Stimulated activated CD4-positive, alpha-beta T cell treated with anti-CD3 and anti-CD28 coated beads, Interleukin-2, amount 100 ng/mL, for 24 hours (primary cell): ENCODE data around the gene ALG9.
A peak's percentile ranks its signal among the peaks of the same experiment; 100 is the strongest.

ENCODE experiments used
- DNase-seq, 2 donors: peaks; one replicate each; pipeline ENCODE4 v3.0.0-alpha.2; 2020

ALG9 gene

DNA sequence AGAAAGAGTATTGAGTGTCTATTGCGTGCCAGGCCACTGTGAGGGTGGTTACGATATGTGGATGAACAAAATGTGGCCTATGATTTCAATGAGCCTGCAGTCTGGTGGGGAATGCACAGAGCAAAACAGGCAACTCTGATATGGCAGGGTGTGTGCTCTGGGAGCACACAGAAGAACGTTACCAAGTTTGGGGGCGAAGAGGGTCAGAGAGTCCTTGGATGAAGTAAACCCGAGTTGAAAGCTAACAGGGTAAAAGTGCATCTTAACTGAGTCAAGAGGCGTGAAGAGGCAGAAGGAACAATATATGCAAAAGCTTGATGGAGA lies 8.2 kb upstream of the ALG9 start:
- DNase-seq: no peak

DNA sequence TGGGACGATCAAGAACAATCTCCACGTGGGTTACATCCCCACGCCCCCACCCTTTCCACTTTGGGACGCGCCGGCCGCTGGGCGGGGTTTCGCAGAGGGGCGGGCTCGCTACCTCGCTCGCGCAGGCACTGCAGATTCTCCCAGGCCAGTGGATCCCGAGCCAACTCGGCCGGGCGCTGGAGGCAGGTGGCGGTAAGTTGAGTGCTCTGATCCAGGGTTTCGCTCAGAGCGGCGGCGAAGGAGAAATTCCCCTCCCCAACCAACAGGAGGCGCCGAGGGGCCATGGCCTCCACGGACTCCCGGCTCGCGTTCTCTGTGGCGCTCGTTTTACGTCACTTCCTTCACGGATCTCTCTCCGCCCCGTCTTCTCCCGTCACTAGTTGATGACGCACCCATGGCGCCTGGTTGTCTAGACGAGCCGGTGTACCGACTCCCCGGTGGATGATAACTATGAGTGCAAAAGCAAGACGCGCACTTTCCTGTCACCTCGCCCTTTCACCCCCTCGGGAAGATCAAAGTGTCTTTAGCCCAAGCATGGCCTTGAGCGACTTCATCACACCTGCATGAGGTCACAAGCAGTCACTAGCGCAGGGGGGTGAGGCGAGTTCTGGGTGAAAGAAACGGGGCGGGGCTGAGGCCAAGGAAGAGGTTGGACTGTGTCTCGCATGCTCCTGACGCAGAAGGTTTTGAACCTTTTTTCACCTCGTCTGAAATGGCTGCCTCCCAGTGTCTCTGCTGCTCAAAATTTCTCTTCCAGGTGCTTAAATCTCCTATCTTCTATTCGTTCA lies 7.7 kb upstream of the ALG9 start, which contains the start of the genes CFAP68 and FDXACB1:
Gene CFAP68, plus strand, starts transcription at position 693 of the 788 bp plus-strand sequence. Its CDS starts 20 bp downstream, at position 713.
Gene FDXACB1, minus strand, starts transcription at position 317 of the 788 bp plus-strand sequence. Its CDS starts 33 bp downstream, at position 284.
- DNase-seq: peak; percentile 93 to 94

DNA sequence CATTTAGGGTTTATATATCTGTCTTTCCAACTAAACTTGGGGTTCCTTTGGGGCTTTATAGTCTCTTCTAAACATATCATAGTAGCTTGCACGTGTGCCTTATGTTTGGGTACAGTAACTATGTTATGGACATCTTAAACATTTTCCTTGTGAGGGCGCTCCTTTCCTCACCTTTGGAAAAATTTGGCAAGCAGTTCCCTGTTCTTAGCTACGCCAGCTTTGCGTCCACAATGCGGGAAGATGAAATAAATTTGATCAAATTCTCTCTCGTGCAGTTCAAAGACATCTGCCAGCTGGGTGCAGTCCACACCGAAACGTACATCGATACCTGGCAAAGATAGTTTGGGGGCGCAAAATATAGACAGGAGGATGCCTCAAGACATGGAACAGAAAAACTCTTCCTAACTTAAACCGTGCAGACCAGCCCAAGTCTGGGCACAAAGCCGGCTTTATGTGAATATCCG lies 7.0 kb upstream of the ALG9 start:
- DNase-seq: no peak

DNA sequence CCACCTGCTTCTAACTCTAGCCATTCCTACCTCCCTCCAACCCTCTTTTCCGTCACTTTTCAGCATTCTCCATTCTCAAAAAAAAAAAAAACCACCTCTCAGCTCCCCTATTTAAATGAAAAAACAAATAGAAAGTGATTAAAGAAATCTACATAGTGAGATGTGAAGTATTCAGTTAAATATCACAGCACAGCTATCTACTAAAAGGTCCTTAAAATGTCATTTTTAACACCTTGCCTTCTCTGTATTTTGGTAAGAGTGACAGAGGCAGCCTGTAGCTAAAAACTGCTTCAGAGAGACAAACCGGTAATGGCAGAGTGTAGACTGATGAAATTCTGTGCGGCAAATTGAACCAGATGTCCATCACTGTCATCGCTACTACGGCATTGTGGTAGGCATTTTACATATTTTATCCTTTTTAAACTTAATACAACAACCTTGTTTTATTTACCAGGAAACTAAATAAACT lies 346 bp upstream of the ALG9 start:
- DNase-seq: no peak

DNA sequence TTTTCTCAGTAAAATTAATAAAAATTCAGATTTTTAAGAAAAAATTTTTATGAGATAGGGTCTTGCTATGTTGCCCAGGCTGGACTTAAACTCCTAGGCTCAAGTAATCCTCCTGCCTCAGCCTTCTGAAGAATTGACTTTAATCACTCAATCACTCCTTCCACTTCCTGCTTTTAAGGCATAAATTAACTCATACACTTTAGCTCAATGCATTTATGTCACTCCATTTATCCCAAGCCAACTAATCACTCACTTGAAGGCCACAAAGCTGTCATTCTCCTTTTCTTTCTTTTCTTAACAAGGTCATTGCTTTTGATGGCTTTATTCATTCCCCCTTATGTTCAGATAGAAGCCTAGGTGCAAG lies 877 bp downstream of the ALG9 start:
- no peak for DNase-seq

DNA sequence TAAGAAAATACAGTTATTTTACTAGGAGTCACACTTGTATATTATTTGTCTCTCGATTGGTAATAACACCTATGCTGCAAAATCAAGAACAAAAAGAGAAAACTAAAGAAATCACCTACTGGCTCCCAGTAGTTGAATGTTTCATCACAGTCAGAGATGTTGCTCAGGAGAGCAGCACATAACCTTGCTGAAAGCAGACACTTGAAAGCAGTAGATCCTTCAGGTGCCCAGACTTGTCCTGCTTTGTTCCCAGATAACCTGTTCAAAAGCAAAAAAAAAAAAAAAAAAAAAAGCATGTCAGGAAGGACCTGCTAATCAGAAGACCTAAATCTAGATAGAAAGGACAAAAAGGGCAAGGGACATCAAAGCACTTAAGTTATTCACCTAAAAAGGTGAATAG lies 1.3 kb downstream of the ALG9 start:
- no peak for DNase-seq

DNA sequence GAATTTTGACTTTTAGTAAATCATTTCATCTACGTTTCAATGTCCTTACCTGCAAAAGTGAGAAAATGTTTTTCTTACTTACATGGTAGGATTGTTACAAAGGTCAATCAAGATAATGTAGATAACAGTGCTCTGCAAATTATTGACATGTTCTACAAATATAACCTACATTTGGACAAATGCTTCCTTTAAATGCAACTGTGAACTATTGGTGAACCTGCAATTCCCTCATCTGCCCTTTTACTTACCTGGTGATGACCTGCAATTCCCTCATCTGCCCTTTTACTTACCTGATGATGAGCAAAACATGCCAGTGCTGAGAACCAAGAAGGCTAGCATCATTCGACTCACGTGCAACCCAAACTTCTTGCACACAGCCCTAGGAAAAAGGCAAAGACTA lies 11.1 kb downstream of the ALG9 start:
- DNase-seq: no peak

DNA sequence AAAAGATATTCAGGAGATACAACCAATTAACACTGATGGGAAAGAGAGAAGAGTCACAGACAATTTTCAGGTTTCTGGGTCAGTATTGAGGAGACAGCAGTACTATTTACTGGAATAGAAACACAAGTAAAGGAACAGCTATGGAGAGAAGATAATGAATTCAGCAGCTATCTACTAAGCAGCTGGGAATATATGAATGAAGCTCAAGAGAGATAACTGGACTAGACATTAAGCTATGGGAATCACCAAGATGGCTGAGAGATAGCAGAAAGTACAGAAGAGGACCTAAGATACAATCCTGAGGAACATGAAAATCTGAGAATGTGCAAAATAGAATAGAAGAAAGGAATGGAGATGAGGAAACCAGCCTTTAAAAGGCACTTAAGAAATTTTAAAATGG lies 15.9 kb downstream of the ALG9 start:
- DNase-seq: no peak

DNA sequence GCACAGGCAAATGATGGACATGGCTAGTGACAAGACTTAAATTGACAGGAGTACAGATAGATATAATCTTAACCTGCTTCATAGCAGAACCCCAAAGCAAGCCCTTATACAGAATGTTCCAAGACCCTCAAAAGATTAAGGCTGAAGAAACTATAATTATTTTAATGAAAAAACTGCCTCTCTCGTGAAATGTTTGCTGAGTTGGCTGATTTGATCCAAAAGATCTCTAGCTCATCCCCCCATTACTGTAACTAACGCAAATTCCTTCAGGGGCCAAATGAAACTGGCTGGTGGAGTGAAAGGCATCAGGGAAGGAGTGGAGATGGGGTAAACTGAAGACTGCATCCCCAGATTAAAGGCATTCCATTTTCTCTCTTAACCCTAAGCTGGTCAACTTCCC lies 19.3 kb downstream of the ALG9 start:
- DNase-seq: no peak

DNA sequence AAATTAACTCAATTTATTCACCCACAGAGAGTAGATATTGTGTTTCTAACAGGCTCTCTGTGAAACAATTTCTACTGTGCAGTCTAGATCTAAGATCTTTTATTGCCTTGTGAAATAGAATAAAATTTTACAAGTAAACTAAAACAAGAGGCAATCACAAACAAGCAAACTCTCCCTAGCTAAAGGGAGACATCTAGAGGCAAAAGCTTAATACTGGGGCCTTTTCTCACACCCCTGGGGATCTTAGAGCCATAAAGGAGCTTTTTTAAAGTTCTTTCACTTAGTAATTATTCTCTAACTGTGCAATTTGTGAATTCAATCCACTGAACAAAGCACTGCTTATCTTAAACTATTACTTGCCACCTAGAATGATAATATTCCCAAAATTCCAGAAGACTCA lies 19.7 kb downstream of the ALG9 start:
- DNase-seq: no peak

DNA sequence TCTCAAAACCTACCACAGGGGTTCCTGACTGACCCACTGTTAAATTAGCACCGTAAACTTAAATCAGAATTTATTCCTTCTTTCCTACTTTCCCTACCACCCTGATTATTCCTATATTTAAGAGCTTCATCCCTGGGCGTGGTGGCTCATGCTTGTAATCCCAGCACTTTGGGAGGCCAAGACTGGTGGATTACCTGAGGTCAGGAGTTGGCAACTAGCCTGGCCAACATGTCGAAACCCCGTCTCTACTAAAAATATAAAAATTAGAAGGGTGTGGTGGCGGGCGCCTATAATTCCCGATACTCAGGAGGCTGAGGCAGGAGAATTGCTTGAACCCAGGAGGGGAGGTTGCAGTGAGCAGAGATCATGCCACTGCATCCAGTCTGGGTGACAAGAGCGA lies 20.3 kb downstream of the ALG9 start:
- no peak for DNase-seq

DNA sequence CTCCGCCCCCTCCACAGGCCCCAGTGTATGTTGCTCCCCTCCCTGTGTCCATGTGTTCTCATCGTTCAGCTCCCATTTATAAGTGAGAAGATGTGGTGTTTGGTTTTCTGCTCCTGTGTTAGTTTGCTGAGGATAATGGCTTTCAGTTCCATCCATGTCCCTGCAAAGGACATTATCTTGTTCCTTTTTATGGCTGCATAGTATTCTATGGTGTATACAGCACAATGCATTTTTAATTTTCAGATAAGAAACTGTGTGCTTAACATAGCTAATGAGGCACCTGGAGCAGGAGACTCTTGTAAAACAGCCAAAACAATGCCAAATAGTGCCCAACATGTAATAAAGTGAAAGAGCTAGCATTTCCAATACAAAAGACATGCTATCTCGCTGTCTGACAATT lies 21.8 kb downstream of the ALG9 start:
- no peak for DNase-seq

DNA sequence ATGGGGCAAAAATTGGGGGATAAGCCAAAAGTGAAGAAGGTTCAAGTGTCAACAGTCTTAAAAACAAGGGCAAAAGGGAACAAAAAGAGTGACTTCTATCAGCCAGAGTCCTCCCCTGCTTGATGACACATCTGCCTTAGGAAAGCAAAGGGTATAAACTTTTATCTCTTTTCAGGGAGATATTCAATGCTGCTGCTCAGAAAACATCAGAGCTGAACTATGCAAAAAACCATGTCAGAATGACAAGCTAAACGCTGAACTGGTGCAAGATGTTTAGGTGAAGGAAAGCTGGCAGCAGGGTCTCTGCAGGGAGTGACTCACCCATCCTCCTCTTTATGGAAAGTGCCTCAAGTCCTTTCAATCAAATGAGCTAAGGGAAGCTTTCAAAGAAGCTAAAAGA lies 24.7 kb downstream of the ALG9 start:
- DNase-seq: no peak

DNA sequence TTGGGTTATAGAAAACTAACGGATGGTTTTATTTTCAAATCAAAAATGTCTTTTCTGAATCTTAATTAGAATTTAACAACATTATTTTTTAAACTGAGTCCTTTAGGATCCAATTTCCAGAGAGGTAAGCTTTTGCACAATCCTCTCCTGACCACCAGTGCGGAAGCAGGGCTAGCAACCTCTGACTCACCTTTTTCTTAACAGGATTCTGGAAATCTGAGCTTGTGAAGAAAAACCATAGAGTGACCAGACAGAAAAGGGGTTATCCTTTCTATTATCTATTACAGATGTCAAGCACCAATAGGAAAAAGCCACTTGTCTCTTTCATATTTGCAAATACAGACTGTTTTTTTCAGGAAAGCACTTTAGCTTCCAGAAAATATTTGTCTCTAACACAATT lies 25.3 kb downstream of the ALG9 start:
- no peak for DNase-seq

DNA sequence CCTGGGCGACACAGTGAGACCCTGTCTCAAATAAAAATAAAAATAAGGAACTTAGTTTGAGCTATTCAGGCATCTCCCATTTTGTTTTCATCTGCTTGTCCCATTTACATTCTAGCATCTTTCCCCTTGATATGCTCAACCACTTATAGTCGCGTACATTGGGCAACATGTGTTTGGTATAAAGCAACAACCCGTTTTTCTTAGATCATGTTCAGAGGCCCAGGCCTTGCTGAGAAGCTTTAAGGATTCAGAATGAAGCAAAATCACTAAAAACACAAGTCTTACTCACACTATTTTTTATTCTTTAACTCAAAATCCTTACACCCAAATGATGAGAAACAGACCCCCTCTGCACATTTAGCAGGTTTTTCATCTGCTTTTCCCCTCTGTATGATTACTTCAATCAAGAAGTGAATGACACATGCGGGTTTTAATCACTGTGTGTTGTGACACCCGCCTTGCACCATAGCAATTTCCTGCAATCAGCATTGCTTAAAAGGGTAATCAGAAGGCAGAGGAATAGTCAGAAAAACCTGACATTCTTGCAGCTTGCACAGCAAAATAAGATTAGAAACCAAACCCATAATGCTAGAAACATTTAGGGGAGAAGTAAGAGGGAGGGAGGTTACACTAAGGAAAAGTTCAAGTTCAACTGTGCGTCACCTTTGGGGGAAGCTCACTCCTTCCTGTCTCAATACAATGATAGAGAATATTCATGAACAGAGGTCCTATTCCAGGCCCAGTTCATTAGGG lies 25.9 kb downstream of the ALG9 start:
- DNase-seq: no peak

DNA sequence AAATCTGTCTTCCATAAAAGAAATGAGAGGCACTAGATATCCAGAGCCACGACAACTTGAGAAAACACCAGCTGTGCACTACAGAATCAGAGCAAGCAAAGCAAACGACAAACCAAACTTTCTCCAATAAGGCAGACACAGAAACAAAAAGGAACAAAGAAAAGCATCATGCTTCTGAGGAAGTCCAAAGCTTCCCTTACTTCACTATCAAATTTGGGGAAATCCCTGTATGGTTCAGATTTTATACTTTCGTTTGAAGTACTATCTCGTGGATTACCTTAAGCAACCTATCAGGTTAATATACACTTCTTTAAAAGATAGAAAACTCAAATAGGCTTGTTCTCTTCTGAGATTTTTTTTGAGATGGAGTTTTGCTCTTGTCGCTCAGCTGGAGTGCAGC lies 27.7 kb downstream of the ALG9 start:
- DNase-seq: no peak

DNA sequence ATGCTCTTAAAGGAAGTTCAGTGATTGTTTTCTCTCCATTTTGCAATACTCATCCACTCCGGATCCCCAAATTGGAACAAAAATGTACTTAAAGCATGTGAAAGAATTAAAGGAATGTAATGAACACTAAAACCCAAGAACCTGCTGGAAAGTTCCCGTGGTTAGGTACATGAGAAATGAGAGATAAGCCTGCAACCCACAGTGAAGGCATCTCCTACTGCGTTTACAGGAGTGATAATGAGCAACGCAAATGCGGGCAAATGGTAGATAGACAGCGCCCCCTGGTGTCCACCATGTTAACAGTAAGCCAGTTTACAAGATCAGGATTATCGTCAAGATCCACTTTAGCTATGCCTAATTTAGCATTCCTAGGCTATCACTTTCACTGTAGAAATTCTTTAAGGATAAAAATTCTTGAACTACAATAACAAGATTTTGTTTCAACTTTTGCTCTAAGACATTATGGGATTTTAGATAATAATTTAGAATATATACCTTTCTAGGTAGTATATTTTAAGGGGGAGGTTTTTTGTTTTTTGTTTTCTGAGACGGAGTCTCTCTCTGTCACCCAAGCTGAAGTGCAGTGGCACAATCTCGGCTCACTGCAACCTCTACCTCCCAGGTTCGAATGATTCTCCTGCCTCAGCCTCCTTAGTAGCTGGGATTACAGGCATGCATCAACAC lies 29.9 kb downstream of the ALG9 start:
- DNase-seq: peak; percentile 92 to 93

DNA sequence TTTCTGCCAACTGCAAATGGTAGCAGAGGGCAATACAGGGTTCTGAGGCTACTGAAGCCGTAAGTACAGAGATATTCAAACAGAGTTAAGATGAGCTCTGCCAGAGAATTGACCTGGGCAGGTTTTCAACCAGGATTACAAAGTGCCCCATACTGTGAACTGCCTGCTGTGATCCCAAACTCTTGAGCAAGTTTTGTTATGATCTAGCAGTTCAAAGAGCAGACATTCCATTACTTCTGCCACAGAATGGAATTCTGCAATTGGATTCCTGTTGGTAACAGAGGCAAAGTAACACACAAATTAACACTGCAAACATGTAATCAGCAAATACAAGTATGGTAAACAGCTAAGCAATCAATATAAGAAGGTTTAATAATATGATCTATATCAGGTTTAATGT lies 31.2 kb downstream of the ALG9 start:
- DNase-seq: no peak

DNA sequence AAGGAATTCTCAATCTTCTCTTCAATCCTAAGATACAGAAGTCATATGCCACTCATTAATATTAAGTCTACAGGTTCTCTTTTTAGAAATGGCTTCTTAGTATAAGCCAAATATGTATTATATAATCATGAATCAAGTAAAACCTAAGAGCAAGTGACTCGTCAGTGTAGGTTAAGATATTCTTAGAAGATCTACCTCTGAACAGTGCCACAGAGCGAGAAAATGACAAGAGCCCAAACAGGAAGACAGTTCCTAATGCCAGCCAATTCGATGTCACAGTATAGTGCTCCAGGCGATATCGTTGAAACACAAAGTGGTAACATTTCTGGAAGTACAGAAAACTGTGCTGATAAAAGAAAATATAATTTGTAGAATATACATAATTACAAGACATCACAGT lies 33.3 kb downstream of the ALG9 start:
- DNase-seq: no peak

DNA sequence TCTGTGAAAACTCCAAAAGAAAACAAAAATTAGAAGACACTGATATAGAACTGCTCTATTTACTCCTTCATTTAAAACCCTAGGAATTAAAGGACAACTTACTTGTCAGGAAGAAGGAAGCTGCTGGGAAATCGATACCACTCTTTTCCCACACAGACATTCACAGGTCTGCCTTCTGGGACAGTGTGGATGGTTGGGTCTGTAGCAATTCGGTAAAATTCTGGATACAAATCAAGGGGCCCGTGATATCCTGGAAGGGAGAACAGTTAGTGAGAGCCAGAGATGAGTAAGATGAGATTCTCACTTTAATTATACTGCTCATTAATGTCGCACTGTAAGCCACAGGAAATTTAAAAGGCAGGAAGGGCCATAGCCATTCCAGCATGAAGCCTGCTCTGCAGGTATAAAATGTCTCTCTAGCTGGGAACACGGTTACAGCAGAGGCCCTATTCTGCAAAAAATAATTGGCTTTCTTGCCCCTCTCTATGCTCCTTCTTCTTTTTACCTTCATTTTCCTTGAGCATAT lies 34.0 kb downstream of the ALG9 start:
- DNase-seq: no peak

DNA sequence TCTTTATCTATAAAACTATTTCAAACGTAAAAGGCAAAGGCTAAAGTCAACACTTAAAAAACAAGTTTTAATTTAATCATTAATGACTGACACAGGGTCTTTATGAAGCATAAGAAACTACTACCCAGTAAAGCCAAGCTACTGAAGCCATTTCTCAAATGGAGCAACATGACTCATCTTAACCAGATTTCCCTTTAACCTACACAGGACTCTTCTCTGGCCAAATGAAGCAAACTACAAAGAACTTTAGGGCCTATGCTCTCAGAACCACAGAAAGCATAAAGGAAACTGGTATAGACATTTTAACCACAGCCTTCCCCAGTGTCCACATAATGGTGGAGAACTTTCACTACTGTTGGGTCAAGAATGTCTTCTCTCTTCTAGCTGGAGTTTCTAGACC lies 34.7 kb downstream of the ALG9 start:
- DNase-seq: no peak

DNA sequence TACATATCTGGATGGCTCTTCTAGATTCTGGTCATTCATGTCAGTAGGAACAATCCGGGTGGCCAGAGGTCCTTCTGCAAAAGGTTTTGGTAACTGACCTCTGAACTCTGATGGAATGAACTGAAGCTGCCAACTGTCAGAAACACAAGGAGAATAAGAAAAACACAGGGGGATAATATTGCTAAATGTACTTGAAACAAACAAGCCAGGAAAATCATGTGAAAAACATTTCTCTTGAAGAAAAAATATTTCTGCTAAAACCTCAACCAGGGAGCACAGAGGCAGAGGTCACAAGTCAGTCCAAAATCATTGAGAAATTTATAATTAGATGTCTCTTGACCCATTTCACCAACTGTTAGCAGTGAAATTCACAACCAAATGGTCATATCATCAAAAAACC lies 35.2 kb downstream of the ALG9 start:
- no peak for DNase-seq

DNA sequence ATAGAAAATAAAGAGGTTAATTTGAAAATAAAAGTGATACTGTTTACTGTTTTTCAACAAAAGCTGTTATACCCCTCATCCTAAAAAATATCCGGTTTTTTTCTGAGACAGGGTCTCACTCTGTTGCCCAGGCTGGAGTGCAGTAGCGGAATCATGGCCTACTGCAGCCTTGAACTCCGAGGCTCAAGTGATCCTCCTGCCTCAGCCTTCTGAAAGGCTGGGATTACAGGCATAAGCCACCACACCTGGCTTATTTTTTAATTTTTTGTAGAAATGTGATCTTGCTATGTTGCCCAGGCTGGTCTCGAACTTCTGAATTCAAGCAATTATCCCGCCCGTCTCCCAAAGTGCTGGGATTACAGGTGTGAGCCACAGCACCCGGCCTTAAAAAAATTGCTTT lies 35.7 kb downstream of the ALG9 start:
- no peak for DNase-seq
